Coronary artery (tissue), 2 donors: ENCODE data around the gene ARHGAP45.
"Not testable (repeated sequence)": the region's sequence is repeated elsewhere in the genome, so short reads cannot be mapped to it uniquely, and the experiment has no call there.

Experiments
- DNase-seq: peaks from one replicate; pipeline ENCODE4 v3.0.0-alpha.2; 2017; ENCODE audit warnings: low spot score
- H3K27ac ChIP-seq, 2 donors: fragments of 200-600 bp; sonication (generic); one replicate each; pipeline ENCODE4 v1.5.1; 2016 to 2019
- H3K4me3 ChIP-seq: fragments of 200-600 bp; sonication (generic); 2 replicates; pipeline ENCODE4 v1.5.1; 2016; ENCODE audit warnings: mild to moderate bottlenecking, moderate library complexity
- TF ChIP-seq, protein P1 (sequence below): fragments of 200-600 bp; sonication (generic); IDR thresholded peaks from one replicate; pipeline ENCODE4 v1.5.1; 2019; ENCODE audit warnings: antibody characterized with exemption

The ARHGAP45 gene

DNA sequence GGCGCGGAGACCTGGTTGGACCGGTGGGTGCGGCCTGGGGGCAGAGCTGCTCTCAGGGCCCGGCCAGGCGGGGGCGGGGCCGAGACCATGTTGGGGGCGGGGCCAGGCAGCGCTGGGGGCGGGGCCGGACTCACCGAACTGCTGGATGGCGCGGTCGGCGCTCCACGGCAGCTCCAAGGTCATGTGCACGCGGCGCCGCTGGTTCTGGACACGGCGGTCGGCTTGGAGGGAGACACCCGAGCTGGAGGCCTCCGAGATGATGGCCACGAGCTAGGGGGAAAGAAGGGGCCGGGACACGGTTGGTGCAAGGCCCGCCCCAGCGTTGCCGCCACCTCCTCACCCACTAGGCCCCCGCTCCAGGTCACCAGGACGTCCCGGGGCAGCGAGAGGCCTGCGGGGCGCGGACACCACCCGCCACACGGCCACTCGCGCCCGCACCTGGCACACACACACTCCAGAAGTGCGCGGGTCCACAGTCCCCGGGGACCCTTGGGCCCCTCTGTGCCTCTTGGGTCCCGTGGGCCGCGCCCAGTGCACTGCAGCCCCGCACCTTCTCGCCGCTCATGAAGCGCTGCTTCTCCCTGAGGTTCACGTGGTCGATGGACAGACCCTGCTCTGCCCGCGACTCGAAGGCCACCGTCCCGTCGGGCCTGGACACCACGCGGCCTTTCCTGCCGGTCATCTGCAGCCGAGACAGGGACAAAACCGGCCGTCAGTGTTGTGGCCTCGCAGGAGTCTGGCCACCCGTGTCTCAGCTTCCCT lies 45.5 kb downstream of the ARHGAP45 start:
- Histone ChIP-seq H3K27ac (peak overlapping the region; percentile 56 to 77), H3K4me3 (no peak overlapping the region)
- TF ChIP-seq, protein P1, sequence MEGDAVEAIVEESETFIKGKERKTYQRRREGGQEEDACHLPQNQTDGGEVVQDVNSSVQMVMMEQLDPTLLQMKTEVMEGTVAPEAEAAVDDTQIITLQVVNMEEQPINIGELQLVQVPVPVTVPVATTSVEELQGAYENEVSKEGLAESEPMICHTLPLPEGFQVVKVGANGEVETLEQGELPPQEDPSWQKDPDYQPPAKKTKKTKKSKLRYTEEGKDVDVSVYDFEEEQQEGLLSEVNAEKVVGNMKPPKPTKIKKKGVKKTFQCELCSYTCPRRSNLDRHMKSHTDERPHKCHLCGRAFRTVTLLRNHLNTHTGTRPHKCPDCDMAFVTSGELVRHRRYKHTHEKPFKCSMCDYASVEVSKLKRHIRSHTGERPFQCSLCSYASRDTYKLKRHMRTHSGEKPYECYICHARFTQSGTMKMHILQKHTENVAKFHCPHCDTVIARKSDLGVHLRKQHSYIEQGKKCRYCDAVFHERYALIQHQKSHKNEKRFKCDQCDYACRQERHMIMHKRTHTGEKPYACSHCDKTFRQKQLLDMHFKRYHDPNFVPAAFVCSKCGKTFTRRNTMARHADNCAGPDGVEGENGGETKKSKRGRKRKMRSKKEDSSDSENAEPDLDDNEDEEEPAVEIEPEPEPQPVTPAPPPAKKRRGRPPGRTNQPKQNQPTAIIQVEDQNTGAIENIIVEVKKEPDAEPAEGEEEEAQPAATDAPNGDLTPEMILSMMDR = no peak
- no peak for DNase-seq

DNA sequence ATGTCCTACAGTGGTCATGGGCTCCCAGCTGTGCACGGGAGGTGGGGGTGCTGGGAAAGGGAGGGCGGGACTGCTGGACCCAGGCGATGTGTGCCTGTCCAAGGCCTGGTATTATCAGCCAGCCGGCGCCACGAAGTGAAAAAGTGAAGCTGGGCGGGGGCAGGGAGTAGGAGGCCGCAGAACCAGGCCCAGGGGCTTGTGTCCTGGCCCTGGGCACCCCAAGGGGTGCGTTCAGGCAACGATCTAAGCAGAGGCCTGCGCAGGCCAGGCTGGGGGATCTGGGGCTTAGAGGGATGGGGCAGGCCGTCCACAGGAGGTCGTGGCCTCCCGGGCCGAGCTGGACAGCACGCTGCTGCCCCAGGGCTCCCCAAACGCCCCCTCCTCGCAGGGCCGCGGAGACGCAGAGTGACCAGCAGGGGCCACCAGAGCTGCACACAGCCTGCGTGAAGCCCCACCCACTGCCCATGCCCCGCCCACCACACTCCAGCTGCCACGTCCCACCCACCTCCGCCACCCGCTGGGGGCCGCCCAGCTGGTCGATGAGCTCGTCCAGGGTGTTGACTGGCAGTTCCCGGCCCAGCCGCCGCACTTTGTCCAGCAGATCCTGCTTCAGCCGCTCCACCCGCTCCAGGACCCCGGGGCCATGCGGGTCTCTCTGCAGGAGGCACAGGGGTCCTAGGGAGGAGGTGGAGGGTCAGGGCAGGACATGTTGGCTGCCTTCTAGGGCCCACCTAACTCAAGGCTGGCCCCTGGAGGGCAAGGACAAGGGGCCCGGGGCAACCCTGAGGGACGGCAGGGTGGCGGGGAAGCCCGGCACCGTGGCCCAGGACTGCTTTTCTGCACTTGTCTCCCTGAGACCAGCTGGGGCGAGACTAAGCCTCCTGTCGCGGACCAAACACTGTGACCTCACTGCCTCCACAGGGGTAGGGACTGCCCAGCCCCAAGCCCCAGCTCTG lies 46.3 kb downstream of the ARHGAP45 start:
- peak overlapping the region; percentile 52 for H3K4me3 ChIP-seq

DNA sequence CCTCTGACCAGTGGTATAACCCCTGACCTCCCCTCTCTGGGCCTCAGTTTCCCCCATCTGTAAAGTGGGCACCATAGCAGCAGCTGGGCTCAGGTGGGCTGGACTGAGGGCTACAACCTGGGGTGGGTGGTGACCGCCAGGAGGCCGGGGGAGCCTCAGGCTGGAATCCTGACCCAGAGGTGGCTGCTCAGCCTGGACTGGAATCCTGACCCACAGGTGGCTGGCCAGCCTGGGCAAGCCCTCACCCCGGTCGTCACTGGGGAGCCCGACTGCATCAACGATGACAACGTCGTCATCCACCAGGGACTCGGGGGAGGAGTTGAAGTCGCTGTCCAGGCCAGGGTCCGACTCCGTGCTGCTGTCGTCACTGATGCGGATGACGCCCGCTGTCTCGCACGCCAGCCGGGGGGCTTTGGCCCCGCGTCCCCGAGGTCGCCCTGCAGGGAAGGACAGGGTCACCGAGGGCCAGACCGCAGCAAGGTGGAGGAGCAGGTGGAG lies 47.1 kb downstream of the ARHGAP45 start:
- H3K4me3 ChIP-seq = peak overlapping the region; percentile 52
- TF ChIP-seq, protein P1 = no peak
- no peak for DNase-seq
- H3K27ac ChIP-seq = peak overlapping the region; percentile 56 to 77

More for the DNA sequence above, 46.3 kb downstream of the ARHGAP45 start:
- H3K27ac ChIP-seq = peak overlapping the region; percentile 56 to 77
- peak; percentile 96 for DNase-seq
- TF ChIP-seq, protein P1 = peak; percentile 97

DNA sequence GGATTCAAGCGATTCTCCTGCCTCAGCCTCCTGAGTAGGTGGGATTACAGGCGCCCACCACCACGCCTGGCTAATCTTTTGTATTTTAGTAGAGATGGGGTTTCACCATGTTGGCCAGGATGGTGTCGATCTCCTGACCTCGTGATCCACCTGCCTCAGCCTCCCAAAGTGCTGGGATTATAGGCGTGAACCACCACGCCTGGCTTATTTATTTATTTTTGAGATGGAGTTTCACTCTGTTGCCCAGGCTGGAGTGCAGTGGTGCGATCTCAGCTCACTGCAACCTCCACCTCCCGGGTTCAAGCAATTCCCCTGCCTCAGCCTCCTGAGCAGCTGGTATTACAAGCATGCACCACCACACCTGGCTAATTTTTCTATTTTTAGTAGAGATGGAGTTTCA lies 47.8 kb downstream of the ARHGAP45 start:
- DNase-seq, H3K27ac ChIP-seq: not testable (repeated sequence)

DNA sequence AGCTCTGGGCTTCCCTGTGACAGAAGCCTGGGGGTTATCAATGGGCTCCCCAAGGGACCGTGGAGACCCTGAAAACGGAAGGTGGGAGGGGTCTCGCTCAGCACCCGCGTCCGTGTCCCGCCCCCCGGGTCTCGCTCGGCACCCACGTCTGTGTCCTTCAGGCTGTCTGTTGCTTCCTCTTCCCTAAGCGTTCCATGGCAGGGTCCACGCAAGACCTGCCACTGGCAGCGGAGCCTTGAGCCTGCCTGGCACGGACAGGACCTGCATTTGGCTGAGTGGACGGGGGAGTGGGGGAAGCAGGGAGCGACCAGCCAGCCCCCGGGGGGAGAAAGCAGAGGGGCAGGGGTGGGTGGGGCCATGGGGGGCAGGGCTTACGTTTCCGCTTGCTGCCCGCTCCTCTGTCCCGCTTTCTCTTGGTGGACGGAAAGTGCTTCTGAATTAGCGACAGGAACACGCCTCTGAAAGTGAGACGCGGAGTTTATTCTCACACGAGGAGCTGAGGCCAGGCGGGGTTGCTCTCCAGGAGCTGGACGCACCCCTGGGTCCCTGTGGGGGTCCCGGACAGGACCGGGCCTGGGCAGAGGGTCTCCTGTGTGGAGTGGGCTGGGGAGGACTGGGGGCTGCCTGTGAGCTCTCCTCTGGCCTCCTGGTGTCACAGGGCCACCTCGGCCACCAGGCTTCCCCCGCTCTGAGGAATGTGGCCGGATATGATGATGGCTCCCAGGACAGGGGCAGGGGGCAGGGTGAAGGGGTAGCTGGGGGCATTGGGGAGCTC lies 48.9 kb downstream of the ARHGAP45 start:
- DNase-seq = no peak
- Histone ChIP-seq H3K4me3 (no peak overlapping the region), H3K27ac (no peak overlapping the region)
- TF ChIP-seq, protein P1 = no peak

More for the DNA sequence above, 47.8 kb downstream of the ARHGAP45 start:
- not testable (repeated sequence) for H3K4me3 ChIP-seq

DNA sequence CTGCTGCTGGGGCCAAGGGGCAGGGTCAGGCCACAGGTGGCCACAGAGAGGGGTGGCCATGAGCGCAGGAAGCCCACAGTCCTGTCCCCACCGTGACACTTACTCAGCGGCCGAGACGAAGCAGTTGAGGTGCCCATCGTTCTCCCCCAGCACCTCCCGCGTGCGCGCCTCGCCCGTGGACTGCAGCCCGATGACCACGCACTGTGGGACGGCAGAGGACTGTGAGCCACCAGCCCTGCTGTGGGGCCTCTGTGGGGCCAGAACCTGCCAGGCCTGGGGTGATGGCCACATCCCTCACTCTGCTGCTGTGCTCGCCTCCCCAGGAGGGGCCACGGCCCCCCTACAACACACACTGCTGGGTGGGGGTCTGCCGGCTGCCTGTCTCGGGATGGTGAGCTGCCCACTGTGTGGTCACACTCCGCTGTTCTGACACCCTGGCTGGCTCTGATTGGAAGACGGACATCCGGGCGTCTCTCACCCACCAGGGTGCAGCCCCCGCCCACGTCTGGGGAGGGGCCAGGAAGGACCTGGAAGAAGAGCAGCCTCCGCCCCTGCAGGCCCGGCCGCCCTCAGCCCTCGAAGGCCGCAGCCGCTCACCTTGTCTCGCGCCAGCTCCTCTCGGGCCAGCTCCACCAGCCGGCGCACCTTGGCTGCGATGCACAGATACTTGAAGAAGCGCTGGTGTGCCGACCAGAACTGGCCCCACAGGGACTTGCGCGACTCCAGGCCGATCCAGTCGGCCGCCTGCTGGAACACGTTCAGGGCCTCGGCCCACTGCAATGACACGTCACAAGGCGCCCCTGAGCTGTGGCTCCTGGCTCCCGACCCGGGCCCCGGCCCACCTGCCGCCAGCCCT lies 50.0 kb downstream of the ARHGAP45 start:
- no peak overlapping the region for H3K4me3 ChIP-seq
- no peak for DNase-seq
- H3K27ac ChIP-seq = no peak overlapping the region
- TF ChIP-seq, protein P1 = no peak
